SKM-1 treated with dmso at 0.1 percent for 144 hours (cell line): ENCODE results near the gene RPS14.
"Not testable (repeated sequence)": the region's sequence is repeated elsewhere in the genome, so short reads cannot be mapped to it uniquely, and the experiment has no call there.

Experiments used
- DNase-seq: peaks from one replicate; lab custom pipeline; 2025; ENCODE audit not compliant: unreplicated experiment; lab: John Stamatoyannopoulos, UW

Gene RPS14

DNA sequence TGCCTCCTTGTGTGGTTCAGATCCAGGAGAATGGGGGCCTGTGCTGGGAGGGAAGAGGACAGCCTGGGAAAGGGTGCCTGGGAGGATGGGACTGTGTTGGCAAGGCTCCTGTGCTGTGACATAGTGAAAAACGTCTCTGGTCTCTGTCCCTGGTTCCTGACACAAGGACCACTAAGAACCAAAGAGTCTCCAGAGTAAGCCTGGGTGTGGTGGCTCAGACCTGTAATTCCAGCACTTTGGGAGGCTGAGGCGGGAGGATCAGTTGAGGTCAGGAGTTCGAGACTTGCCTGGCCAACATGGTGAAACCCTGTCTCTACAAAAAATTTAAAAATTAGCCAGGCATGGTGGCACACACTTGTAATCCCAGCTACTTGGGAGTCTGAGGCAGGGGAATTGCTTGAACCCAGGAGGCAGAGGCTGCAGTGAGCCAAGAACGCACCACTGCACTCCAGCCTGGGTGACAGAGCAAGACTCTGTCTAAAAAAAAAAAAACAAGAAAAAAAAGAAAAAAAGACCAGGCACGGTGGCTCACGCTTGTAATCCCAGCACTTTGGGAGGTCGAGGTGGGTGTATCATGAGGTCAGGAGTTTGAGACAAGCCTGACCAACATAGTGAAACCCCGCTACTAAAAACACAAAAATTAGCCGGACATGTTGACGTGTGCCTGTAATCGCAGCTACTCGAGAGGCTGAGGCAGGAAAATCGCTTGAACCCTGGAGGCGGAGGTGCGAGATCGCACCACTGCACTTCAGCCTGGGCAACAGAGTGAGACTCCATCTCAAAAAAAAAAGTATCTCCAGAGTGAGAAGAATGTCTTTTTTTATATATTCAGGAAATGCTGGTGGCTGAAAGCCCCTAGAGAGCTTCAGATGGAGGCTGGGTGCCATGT, 35.4 kb downstream of the RPS14 start:
- not testable (repeated sequence) for DNase-seq

DNA sequence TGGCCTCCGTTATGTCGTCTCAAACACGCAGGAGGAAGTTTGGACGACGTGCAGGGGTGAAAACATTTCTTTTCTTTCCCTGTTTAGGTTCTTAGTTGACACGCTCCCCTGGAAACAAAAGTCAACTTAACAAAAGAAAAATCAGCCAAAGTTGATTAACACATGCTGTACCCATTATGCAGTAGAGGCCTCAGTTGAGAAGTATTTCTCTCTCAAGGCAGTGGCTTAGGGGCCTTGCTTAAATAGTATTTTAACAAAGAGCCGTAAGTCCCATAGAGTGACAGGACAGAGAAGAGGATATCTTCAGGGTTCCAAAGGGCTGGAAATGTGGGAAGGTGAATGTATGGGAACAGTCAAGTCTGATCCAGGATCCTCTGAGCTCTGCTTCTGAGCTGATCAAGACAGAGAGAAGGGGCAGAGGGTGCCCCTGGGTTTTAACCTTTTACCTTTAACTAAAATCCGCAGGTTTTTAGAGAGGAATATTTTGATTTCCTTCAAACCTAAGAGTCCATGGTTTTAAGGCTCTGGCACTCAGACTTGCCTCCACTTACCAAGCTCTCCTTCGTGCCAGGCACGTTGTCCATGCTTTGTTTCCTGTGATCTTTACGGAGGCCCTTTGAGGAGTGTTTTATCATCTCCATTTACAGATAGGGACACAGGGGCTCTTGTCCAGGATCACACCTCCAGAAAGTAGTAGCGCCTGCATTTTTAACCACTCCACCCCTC, 36.2 kb downstream of the RPS14 start:
- DNase-seq, result no peak

DNA sequence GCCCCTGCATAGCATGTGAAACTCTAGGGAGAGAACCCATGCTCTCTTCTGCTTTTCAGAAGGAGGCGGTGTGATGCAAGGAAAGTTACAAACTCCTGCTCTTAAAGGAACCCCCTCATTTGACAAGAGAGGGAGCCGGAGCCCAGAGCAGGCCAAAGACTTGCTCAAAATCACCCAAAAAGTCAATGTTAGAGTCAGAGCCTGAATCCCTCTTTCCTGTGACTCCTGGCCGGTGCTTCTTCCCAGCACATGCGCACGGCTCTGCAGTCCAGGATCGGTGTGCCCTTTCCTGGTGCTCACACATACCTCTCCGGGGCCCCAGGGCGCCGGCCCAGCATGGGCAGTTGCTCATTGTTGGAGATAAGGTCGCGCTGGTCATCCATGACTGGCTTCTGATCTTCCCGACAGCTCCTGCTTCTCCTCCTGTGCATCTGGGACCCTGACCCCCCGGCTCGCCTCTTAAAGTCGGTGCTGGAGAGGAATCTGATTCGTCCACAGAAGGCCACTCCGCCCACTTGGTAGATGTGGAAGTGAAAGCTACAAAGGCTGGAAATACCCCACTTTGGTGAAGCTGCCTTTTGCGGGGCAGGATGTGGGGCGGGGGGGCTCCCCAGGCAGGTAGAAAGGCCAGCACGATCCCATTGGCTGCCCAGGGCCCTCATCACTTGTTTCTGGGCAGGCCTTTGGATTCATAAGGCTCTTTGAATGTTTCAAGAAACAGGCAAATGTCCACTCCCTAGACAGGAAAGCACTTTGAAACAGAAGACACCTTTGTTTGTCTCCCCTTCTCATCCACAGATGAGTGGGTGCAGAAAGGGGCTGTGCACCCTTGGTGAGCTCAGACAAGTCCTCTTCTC, 37.0 kb downstream of the RPS14 start, which contains the start of gene CD74:
TSS of gene CD74 (minus strand) at position 592 of the 857 bp plus-strand sequence. CDS start at position 431, 161 bp downstream.
- DNase-seq, result peak; percentile 79

DNA sequence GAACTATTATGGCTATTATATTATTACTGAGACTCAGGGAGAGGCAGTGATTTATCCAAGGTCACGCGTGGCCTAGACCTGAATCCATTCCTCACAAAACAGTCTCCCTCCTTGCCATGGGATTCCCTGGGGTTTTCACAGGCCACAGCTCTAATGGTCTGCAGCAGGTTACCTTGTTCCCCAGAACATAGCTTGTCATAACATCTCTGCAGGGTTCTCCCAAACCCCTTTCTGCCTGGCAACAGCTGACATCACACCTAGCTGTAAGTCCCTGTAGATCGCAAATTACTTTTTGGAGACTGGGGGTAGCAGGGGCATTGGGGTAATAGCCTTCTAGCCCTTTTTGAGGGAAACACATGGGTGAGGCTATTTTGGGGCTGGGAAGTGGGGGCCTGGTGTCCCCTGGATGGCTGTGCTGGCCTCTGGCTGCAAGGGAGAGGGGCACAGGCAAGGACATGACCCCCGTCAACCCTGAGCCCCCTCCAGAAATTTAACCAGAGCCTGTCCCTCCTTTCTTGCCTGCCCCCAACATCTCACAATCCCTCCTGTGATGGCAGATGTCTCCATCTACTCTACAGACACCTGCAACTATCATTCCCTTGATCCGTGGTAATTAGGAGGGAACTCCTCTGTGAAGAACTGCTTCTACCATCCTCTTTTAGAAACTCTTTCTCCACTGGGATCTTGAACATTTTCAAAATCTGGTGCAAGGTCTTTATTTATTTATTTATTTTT, 38.1 kb downstream of the RPS14 start:
- peak; percentile 28 for DNase-seq

DNA sequence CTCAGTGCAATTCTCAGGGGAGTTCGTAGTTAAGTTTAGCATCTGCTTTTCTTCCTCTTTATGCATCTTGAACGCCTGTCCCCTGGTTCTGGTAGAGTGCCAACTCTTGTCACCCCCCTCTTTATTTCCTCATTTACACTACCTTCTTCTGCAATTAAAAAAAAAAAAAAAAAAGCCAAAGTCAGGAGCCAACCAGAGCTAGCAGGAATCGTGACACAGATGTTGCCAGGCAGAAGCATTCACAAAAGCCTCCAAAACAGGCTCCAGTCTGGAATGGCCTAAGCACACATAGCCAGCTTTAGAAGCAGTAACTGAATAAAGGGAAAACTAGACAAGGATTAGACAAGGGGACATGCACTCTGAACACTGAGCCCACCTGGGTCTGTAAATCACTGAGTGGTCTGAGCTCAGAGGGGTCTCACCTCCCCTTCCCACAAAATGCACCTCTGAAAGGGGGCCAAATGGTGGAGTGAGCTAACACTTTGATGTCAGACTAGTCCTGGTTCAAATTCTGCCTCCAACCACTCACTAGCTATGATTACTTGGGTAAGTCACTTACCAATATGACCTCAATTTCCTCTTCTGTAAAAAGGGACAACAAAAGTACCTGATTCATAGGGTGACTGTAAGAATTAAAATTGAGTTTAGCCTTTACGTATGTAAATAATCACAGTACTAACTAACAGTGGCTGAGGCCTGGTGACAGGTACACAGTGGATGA, 38.9 kb downstream of the RPS14 start:
- peak; percentile 95 for DNase-seq

DNA sequence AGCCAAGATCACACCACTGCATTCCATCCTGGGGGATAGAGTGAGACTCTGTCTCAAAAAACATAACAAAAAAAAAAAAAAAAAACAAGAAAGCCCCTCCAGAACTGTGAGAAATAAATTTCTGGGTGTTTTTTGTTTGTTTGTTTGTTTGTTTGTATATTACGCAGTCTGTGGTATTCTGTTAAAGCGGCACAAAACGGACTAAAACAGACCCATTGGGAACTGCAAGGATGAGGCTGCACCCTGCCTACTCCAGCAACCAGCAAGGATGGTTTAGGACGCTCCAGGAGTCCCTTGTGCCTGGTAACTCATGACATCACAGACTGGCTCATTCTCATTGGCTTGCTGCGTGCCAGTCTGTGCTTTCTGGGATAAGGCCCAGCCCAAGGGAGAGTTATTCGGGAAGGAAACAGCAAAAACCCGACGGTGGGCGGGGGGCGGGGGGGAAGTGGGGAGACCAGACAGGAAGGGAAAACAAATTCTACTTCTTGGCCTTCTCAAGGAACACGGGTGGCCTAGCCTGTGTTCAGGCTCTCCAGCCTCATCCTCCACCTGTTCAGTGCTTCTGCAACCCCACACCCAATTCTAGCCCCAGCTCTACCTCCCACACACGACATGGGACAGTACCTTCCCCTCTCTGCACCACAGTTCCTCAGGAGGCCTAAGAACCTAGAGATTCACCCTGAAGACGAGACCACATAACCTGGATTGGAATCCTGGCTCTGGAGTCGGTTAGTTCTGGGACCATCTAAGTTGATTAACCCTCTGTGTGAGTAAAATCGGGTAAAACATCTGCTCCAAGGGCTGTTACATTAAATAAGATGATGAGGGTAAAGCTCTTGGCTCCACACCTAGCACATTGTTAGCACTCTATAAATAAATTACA, 39.7 kb downstream of the RPS14 start:
- peak; percentile 80 for DNase-seq

DNA sequence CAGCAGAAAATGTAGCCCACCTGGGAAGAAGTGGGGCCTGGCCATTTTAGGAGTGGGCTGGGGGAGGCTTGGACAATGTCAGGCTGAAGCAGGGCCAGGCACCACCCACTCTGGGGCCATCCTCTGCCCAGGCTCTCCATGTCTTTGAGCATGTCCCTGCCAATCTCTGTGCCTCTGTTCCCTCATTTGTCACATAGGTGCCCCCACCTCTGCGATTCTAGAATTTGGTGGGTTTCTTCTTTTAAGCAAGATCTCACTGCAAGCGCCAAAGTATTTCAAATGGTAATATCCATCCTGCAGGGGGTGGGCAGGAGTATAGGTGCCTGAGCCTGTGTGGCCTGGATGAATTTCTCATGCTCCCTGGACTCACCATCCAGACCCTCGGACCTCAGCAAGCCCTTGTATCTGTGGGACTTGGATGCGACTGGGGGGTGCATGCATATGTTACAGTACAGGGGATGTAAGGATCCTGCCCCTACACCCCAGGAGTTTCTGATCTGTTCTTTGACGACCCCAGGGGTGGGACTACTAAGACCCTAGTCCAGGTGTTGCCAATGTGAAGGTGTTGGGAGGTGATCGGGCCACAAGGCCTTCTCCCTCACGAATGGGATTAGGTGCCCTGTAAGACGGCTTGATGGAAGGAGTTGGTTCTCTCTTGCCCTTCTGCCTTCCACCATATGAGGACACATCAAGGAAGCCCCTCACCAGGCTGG, 41.2 kb downstream of the RPS14 start:
- no peak for DNase-seq

DNA sequence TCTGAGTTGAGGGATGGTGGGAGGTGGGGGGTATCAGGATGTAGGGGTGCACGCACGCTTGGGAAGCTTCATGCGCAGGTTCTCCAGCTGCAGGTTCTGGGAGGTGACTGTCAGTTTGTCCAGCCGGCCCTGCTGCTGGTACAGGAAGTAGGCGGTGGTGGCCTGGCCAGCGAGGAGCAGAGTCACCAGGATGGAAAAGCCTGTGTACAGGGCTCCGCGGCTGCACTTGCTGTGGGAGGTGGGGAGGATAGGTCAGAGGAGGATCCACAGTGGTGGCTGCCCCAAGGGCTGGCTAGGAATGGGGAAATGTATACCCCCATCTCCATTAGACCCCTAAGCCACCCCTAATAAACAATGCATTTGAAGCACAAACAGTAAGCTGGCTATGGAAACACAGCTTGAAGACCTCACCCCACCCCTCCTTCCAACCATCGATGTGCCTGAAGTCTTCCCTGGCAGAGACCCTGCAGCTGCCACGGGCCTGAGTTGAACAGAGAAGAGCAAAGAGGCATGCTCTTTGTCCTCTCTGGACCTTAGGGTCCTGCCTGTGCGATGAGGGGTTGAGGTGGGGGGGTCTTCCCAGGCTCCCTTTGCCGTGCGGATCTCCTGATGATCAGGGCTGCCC, 42.3 kb downstream of the RPS14 start:
- DNase-seq, result no peak

DNA sequence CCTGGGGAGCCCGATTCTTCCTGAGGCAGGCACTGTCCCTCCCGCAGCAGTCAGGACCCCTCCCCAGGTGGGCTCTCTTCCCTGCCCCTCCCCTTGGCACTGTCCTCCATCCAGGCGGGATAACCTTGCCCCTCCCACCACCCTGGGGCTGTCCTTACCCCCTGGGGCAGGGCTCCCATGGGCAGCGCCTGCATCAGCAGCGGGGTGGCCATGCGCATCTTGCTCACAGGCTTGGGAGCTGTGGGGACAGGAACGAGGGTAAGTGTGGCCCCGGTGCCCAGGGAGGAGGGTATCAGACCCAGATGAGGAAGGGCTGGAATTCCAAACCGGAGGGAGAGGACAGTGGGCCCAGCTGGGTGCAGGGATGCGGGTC, 42.8 kb downstream of the RPS14 start:
- no peak for DNase-seq

DNA sequence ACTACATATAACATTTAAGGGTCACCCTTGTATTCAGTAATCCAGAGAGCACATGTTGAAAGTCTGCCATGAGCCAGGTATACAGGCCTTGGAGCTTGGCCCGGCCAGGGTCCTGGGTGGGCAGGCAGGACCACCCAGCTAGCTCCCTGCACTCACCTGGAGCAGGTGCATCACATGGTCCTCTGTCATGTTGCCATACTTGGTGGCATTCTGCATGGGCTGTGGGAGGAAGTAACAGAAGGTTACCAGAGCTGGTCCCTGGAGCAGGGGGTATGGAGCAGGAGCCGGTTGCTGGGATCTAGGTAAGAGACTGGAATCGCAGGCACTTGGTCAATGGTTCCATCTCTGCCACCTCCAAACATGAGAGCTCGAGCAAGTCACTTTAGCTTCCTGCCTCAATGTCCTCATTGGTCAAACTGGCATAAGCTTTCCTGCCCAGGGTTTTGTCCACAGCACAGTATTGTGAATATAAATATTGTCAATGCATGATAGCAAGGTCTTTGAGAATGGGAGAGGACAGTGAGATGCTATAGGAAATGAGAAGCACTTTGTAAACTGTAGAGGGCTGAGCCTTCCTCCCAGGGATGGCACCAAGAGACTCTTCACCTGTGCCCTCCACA, 43.3 kb downstream of the RPS14 start:
- no peak for DNase-seq

DNA sequence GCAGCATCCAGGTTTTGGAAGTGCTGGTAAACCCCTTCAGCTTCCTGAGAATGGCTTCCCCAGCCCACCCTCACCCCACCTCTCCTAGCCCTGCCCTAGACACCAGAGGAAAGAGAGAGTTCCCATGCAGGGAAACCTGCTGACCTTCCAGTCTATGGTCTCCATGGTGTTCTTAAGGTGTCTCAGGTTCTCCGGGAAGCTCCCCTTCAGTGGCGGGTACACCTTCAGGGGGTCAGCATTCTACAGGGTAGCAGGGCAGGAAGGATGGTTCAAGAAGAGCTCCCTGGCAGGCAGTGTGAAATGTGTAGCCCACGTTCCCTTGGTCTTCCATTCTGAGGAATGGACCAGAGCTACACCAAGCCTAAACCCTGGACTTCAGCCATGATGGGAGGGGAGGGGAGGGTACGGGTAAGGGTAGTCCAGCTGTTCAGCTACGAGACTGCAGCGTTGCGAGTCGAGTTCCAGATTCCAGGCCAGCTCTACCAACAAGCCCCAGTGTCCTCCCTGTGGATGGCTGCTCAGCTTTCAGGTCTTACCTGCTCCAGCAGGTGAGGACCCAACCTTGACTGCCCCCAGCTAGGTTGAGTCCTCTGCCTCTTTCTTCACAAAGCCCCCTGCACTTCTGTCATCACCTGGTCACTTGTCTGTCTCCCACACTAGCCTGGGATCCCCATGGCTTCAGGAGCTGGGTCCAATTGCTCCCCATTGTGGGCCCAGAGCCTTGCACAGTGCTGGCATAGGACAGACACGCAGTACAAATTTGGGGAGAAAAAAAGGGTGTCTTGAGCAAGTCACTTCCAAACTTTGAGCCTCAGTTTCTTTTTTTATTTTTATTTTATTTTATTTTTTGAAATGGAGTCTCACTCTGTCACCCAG, 44.4 kb downstream of the RPS14 start:
- no peak for DNase-seq

DNA sequence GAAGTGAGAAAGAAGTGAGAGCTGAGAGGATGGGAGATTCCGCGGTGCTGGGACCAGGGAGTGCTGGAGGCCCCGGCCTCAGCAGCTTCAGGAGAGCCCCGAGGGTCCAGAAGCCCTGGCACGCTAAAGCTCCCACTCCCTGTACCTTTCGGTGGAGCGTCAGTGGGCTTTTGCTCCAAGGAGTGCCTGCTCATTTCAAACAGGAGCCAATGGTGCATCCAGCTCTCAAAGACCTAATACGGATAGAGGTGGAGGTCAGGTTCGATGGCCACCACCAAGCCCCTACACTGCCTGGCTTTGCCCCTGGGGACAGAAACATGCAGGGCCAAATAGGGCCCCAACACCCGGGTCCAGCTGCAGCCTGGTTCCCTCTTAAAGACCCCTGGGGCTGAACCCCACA, 45.0 kb downstream of the RPS14 start:
- DNase-seq, result no peak

DNA sequence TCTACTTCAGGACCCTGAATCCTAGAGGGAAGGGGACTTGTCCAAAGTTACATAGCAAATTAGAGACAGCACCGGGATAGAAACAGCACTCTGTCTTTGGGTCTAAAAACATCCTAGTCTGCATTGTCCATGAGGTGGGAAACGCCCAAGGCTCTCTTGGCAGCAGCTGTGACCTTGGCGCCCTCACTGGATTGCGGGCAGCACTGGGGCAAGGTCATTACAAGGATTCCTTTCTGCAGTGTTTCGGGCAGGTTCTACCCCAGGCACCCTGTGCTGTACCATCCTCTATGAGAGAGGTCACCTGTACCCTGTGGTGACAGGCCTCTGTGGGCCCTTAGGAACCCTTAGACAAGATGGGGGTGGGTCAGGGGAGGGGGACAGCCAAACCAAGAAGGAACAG, 45.4 kb downstream of the RPS14 start:
- DNase-seq, result no peak

DNA sequence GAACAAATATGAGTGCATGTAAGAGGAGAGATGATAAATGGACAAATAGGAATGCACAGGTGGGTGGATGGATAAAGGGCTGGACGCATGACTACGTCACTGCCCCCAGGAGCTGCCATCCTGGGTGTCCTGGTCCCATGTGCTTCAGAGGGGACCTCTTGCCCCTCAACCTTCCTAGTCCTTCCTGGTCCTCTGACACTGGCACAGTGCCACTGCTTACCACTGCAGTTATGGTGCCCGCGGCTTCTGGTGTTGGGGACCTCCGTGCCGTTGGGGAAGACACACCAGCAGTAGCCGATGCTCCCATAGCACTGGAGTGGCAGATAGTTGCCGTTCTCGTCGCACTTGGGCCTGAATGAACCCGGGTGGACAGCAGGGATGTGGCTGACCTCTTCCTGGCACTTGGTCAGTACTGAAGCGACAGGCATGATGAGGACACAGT, 46.6 kb downstream of the RPS14 start:
- no peak for DNase-seq

DNA sequence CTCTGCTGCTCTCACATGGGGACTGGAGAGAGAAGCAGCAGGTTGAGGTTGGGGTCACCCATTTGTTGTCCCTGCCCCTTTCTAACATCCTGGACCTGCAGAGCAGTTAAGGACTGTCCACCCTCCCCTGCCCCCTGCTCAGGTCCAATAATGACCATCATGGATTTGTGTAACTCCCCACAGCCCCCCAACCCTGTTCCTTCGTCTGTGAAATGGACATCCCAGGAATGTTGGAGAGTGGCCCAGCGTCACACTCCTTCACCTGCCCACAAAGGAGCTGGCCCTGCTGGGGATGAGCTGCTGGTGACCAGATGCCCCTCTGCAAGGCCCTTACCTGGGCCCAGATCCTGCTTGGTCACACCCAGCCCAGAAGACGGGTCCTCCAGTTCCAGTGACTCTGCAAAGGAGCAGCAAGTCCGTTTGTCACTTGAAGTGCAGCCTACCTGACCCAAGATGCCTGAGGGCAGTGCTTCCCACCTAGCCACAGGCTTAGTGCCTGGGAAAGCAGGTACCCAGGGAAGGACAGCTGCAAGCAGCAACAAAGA, 47.2 kb downstream of the RPS14 start:
- no peak for DNase-seq
